ENCODE data around the gene MYPOP.
"Not testable (repeated sequence)": the region's sequence is repeated elsewhere in the genome, so short reads cannot be mapped to it uniquely, and the experiment has no call there.

MYPOP gene

DNA sequence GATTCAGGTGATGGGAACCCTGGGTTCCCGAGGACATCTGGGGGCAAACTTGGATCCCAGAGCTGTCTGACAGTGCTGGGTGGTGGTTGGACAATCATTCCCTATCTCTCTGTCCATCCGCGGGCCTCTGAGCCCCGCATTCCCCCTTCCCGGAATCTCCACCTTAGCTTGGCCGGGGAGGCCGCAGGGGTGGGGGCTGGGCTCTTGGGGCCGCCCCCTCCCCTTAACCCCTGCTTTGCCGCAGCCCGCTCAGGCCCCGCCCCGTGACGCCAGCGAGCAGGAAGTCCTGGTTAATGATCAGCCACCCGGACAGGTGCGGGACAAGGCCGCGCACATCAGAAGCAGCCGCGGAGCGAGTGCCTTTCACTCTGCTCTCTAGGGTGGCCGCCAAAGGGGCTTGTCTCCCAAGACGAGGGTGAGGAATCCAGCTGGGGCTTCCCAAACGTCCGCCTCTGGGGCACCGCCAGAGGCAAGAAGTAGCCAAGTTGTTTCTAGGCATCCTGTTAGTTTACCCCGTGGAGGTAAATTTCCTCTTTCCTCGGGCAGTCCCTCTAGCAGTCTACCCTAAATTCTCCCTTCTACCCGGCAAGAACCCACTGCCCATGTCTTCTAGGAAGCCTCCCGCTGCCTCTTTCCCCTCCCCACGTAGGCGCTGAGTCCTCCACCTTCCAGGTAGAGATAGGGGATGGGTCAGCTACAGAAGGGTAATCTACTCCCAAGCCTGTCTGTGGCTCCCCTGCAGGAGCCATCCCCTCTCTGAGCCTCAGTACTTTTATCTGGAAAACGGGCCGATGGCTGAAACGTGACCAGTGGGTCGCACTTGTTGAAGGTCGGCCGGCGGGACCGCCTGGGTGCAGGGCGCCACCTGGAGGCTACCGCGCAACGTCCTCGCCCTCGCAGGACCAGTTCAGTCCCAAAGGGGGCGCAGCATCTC lies 19.5 kb downstream of the MYPOP start:
- peak; percentile 95 for DNase-seq

DNA sequence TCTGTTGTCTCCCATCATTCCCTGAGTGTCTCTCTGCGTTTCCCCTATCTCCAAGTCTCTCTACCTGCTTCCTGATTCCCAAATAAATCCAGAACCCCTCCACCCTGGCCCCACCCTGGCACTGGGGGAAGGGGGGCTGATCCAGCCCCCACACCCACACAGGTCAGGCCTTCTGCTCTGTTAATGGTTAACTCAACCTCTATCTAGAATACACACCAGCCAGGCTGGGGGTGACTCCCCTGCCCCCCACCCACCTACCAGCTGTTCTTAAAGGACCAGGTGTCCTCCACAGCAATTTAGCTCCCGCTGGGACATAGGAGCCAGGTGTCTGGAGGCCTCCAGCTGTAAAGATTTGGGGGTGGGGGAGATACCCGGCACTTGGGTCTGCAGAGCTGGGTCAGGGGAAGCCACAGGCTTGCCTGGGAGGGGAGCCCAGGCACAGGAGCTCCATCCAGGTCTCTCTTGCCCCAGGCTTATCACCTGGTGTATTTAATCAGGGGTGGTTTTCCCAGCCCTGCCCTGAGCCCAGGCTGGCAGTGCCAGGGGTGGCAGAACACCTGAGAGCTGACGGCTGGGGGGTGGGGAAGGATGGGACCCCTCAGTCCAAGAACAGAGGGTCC lies 20.4 kb downstream of the MYPOP start:
- no peak for DNase-seq

DNA sequence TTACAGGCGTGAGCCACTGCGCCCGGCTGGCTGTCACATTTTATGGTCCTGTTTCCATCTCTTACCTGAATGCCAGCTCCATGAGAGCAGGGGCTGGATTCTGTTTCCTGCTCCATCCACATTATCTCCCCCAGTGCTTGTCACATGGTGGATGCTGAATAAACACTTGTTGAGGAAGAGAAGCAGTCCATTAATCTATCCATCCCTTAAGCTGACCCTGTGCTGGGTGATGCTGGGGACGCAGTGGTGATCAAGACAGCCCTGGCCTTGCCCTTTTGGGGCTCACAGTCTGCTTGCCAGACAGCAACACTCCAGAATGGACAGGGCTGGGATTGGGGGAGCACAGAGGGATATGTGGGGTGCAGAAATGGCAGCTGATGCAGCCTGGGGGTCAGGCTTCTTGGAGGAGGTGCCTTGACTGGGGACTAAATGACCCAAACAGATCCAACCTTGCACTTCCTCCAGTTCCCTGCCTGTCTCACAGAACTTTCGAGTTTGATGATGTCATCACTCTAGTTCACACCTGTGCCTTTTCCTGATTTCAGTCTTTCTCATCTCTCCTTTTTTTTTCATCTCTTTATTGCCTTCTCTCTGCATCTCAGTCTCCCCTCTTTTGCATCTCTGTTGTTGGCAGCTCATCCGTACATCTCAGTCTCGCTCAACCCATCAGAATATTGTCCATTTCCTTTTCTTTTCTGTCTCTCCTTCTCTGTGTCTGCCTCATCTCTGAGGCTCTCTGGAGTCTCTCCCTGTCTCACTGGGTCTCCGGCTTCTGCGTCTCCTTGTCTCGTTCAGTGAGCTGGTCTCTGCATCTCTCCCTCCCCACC lies 21.1 kb downstream of the MYPOP start:
- DNase-seq = no peak

DNA sequence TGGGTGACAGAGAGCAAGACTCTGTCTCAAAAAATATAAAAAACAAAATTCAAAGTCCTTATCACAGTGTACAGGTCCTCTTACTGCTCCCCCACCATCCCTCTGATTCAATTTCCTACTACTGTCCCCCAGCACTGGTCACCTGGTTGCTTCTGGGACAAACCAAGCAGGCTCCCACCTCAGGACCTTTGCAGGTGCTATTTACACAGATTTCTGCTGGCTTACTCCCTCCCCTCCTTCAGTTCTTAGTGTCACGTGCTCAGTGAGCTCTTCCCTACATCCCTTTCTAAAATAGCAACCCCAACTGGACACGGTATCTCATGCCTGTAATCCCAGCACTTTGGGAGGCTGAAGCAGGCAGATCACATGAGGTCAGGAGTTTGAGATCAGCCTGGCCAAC lies 22.4 kb downstream of the MYPOP start:
- no peak for DNase-seq

DNA sequence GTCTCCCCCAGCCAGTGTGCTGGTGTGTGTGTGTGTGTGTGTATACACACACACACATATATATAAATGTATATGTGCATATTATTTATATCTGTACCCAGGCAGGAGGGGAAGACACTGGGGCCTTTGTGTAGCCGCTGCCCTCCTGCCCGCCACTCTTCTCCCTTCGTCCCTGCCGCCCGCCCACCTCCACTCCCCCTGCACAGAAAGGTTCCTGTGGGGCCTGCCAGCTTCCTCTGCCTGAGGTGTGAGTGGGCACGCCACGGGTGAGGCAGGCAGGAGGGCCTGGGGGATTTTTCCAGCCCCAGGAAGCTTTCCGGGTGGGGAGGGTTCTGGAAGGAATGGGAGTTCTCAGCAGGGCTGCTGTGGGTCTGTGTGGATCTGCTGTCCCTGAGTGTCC lies 23.4 kb downstream of the MYPOP start:
- DNase-seq = no peak

DNA sequence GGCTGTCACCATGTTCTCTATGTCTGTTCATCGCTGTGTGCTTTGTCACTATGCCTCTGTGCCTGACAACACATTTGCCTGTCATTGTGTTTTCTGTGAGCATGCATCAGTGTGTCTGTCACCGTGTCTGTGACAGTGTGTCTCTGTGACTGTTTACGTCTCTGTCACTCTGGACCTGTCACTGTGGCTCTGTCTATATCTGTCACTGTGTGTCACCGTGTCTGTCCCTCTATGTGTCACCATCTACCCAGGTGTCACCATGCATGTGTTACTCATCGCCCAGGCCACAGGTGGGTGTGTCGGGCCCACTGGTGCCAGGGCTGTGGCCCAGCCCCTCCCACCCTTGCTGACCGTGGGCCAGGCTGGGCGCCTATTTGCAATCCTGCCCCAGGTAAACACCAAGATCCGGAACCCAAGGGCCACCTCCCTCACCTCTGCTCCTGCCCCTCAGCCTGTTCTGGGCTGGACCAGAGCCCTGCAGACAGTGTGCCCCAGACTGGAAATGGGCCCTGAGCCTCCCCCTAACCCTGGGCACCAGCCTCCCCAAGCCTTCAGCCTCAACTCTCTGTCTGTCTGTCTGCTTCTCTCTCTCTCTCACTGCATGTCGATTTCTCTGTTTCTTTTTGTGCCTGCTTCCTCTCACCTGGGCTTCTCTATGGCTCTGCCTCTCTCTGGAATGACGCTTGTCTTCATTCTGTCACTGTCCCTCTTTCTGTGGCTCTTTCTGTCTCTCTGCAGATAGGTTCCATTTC lies 24.2 kb downstream of the MYPOP start:
- no peak for DNase-seq

DNA sequence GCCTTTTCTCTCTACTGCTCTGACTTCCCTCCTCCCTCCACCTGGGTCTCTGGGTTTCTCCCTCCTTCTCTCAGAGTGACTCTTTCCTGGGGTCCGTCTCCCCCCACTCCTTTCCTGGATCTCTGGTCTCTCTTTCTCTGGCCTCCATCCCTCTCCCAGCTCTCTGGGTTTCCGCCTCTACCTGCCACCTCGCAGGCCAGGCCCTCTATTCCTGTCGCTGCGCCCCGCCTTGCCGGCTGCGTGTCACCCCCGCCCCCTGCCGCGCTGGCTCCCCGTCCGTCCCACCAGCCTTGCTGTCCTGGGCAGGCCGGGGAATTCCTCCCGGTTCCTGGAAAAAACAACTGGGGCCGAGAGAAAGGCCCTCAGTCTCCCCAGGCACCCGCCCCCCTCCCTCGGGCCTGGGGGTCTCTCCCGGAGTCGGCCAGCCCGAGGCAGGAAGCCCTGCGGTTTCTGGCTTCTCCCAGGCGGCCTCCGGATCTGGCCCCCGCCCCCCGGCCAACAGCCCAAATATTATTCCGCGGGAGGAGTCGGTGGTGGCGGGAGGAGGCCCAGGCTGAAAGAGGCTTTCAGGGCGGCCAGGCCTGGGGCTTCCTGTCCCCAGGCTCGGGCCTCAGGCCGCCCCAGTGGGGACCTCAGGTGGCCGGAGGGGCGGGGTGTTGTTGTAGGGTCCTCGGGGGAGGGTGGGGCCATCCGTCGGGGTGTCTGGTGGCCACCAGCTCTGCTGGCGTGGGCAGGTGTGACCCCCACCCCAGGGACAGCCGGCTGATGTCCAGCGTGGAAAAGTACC lies 25.8 kb downstream of the MYPOP start:
- peak; percentile 62 for DNase-seq

DNA sequence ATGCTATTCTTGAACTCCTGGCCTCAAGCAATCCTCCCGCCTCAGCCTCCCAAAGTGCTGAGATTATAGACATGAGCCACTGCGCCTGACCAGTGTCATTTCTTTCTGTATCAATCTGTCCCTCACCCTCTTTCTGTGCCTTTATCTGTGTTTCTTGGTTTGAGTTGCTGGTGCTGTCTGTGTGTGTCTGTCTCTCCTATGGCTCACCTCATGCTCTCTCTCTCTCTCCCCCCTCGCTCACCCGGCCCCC lies 26.3 kb downstream of the MYPOP start:
- DNase-seq = no peak

DNA sequence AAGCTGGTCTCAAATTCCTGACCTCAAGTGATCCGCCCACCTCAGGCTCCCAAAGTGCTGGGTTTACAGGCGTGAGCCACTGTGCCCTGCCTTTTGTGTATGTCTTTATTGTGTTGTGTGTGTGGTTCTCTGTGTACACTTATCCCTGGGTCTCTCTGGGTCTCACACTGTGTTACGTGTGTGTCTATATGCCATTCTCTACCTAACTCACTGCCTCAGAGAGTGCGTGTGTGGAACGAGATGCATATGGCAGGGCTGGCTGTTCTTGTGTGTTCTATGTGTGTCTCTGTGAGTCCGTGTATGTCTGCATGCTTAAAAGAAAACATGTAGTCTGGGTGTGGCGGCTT lies 27.8 kb downstream of the MYPOP start:
- DNase-seq = no peak

DNA sequence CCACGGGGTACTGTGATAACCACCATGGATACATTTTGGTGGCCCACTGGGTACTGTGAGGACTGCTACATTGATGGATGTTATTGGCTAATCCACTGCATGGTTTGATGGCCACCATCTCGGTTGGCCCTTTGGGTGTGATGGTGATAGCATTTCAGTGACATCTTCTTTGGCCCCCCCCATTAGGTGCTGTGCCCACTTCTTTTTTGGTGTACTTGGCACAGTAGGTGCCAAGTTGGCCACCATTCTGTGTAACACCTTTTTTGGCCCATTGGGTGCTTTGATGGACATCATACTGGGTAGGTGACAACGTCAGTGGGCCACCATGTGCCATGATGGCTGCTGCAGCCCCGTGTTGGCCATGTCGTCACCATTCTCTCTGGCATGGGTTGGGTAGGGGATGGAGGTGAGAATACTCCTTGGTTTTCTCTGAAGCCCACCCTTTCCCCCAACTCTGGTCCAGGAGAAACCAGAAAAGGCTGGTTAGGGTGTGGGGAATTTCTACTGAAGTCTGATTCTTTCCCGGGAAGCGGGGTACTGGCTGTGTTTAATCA lies 29.1 kb downstream of the MYPOP start:
- no peak for DNase-seq

DNA sequence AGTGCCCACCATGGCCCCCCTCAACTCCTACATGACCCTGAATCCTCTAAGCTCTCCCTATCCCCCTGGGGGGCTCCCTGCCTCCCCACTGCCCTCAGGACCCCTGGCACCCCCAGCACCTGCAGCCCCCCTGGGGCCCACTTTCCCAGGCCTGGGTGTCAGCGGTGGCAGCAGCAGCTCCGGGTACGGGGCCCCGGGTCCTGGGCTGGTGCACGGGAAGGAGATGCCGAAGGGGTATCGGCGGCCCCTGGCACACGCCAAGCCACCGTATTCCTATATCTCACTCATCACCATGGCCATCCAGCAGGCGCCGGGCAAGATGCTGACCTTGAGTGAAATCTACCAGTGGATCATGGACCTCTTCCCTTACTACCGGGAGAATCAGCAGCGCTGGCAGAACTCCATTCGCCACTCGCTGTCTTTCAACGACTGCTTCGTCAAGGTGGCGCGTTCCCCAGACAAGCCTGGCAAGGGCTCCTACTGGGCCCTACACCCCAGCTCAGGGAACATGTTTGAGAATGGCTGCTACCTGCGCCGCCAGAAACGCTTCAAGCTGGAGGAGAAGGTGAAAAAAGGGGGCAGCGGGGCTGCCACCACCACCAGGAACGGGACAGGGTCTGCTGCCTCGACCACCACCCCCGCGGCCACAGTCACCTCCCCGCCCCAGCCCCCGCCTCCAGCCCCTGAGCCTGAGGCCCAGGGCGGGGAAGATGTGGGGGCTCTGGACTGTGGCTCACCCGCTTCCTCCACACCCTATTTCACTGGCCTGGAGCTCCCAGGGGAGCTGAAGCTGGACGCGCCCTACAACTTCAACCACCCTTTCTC lies 30.1 kb downstream of the MYPOP start:
- DNase-seq = no peak

DNA sequence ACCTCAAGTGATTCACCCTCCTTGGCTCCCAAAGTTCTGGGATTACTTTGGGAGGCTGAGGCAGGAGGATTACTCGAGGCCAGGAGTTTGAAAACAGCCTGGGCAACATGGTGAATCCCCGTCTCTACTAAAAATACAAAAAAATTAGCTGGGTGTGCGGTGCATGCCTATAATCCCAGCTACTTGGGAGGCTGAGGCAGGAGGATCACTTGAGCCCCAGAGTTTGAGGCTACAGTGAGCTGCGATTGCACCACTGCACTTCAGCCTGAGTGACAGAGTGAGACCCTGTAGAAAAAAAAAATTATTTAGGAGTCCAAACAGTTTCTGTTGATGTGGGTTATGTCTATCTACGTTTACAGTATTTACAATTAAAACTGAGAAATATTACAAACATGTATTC lies 31.6 kb downstream of the MYPOP start:
- no peak for DNase-seq

DNA sequence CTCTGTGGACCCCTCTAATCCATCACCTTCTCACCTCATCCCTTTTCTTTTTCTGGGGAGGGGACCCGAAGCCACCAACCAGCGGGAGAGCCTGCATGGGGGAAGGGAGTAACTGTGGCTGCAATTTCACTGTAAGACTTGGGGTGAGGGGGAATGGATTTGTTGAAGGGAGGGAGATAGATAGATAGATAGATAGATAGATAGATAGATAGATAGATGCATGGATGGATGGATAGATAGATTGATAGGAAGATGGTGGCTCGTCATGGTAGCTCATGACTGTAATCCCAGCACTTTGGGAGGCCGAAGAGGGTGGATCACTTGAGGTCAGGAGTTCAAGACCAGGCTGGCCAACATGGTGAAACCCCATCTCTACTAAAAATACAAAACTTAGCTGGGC lies 35.2 kb downstream of the MYPOP start:
- DNase-seq = not testable (repeated sequence)

DNA sequence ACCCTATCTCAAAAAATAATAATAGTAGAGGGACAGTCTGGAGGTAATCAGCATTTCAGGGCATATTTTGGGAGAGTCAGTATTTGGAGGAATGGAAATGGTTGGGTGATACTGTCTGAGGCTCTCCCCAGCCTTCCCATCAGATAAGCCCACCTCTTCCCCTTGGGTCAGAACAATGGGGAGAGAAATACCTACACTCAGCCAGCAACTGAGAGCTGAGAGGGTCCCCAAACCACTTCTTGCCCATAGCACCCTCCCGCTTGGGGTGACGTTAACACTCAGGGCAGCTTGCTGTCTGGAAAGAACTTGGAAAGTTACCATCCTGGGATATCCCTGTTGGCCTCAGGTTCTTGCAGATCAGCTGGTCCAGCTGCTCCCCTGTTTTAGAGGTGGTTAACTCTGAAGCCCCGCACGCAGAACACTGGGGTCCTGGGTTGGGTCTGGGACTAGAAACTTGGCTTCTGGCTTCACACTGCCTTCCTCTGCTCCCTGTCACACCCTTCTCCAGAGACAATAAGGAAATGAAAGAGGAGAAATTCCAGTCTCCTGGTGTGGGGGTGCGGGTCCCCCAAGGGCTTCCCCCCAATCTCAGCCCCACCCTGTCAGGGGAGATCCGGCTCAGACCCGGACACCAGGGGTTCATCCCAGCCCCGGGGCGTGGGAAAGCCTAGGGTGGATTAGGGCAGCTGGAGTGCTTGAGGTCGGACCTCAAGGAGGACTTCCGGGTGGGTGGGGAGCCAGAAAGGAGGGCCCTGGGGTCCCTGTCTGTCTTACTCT lies 35.8 kb downstream of the MYPOP start:
- DNase-seq = no peak

DNA sequence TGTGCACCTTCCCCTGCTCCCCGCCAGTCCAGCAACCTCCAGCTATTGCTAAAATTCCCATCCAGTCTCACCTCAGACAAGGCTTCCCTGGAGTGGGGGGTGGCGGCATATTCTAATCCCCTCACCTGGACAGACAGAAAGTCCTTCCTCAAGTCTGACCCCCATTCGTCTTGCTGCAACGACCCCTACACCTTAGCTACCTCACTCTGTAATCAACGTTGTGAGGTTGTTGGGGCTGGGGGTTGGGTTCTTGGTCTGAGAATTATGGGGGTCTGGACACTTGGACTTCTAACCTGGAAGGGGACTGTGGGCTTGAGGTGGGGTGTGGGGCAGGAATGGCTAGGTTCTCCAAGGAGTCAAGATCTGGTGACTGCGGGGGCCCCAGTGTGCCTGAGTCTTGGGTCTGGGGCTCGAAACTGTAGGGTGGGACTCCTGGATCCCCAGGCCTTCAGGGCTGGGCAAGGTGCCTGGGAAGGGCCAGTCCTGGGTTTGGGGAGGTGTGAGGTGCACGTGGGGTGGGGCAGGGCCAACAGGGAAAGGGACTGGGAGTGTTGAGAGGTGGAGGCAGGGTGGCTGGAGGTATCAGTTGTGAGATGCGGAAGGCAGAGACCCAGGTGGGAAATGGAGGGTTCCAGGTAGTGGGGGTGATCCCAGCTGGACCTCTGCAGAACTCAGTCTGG lies 37.0 kb downstream of the MYPOP start:
- DNase-seq = no peak

DNA sequence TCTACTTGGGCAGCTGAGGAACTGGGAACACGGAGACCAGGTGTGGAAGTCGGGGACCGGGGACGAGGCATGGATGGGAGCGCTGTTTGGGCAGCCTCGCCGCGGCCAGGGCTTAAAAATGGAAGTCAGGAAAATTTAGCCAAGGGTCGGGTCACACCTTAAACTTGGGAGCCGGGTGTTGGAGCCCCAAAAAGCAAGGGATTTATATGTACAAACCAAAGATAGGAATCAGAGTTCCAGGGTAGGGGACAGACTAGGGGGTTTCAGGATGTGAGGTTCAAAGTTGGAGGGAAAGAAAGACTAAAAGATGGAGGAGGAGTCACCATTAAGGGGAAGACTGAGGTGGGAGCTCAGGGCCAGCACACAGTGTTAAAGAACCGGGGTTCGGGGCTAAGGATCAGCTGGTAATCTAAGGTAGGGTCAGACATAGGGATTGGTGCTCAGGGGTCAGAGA lies 37.8 kb downstream of the MYPOP start:
- DNase-seq = no peak

DNA sequence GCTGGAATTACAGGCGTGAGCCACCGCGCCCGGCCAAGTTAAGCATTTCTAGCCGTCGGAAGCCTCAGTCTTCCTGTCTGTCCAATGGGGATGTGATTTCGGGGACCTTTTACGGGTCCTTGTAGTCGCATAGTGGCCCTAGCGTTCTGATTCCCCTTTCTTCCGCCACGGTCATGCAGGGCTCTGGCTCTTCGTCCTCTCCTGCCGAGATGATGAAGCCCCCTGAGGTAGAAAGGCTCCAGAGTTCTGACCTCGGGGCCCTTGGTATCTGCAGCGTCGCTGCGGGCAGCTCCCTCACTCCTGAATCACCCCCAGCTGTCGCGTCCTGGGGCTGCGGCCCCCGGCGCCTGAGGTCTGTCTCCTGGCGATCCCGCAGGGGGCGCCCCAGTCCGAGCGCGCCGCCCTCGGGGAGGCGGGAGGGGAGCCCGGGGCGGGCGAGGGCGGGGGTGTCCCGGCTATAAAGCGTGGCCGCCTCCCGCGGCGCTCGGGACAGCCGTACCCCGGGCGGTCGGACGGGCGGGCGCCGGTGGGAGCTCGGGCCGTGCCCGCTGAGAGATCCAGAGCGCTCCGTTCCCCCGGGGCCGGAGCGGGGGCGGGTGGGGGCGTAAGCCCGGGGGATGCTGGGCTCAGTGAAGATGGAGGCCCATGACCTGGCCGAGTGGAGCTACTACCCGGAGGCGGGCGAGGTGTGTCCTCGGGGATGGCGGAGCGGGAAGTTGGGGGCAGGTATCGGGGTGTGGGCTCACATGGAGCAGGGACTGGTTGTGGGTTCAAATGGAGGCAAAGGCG lies 38.4 kb downstream of the MYPOP start, which contains the start of gene FOXA3:
Gene FOXA3 (plus strand): TSS at position 487 of the 789 bp plus-strand sequence. CDS start 131 bp downstream, at position 618.
- peak; percentile 81 for DNase-seq

DNA sequence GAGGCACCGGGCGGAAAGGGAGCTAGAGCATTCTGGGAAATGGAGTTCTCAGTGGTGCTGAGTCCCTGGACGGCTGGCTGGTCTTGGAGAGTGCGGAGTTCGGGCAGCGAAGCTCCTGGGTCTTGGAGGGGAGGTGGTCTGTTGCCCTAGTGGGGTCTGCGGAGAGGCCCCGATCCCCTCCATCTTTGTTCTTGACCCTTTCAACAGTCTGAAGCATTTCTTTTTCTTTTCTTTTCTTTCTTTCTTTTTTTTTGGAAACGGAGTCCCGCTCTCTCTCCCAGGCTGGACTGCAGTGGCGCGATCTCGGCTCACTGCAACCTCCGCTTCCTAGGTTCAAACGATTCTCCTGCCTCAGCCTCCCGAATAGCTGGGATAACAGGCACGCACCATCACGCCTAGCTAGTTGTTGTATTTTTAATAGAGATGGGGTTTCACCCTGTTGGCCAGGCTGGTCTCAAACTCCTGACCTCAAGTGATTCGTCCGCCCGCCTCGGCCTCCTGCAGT lies 39.0 kb downstream of the MYPOP start:
- DNase-seq = no peak

Measured in activated CD8-positive, alpha-beta memory T cell treated with anti-CD3 and anti-CD28 coated beads for 24 hours (primary cell).